HK-2 (cell line): ENCODE measurements around the gene EDAR.

Experiments
- DNase-seq: peaks from one replicate; pipeline ENCODE4 v3.0.0-alpha.2; 2018; ENCODE audit not compliant: unreplicated experiment

The EDAR gene

GRCh38 chr2:108967757-108968156 is 21.3 kb downstream of the EDAR start:
- DNase-seq = no peak

DNA sequence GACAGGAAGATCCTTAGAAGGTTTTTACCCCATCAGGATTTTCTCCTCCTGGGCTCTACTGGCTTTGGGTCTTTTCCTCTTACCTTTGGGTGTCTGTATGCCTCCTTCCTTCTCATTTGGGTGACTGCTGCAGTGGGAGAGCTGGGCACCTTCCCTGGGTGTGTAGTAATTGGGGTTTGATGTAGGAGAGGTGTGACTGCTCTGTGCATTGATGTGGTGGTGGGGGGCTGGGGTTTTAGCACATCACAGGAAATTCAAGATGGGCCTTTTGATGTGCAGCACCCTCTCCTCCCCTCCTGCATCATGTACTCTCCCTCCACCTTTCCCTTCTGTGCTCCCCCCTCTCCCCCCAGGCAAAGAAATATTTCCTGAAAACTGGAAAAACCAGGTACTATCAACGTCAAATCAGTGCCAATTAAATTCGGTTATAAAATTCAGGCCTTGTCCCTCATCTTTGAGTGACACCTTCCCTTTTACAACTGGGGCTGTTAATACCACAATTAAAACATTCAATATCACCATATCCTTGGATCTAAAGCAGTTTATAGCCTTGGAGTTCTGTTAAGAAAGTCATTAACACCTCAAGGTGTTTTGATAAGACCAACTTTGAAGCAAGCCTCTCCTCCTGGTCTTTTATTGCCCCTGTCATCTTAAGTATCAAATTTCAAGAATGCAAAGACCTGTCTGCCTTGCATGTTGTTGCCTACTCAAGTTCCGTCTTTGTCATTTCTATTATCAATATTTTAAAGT is 23.3 kb downstream of the EDAR start:
- no peak for DNase-seq

- DNase-seq = no peak
Measured at GRCh38 chr2:108963057-108963456, 26.0 kb downstream of the EDAR start.

- no peak for DNase-seq
Measured at GRCh38 chr2:108961796-108962195, 27.2 kb downstream of the EDAR start.

GRCh38 chr2:108960006-108960405 is 29.0 kb downstream of the EDAR start:
- DNase-seq = no peak

GRCh38 chr2:108959401-108959800 is 29.6 kb downstream of the EDAR start:
- DNase-seq = no peak

DNA sequence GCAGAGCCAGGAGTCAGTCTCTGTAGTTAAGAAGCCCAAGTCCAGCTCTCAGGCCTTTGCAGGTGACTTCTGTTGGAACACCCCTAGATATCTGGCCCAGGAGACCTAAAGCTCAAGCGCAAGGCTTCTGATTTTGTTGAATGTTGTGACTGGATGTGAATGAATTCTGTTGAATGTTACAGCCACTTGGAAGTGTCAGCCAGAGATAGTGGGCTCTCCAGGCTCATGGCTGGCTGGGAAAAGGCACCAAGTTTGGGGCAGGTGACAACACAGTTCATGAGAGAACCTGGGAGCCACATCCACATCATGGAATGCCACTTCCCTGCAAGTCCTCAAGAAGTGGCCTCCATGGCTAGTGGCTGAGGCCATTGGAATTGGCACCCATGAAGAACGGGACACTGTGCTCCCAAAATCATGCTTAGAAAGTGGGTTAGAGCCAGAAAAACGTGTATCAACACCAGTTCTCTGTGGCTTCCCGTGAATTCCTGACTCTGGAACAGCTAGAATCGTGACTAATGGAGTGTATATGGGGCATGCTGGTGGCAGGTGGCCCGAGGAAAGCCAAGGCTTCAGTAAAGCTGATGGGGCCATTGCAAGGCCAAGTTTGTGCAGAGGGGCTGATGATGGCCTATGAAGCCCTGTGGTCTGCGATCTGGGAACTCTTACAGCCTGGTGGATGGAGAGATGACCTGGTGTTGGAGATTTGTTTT is 30.2 kb downstream of the EDAR start:
- DNase-seq = no peak

DNA sequence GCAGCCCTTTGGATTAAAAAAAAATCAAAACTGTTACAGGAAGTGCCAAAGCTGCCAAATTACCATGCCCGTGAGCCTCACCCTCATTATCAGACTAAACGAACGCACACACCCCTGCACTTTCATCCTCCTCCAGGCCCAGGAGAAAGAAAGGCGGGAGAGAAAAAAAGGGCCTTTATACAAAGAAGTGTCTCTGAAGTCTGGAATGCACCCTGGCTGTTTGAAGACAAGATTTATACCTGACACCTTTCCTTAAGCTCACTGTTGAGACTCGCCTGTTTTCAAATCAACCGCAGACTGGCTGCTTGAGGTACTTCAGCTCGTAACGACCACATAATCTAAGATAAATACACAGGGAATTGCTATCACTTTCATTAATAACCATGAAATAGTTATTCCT is 31.0 kb downstream of the EDAR start:
- no peak for DNase-seq

DNA sequence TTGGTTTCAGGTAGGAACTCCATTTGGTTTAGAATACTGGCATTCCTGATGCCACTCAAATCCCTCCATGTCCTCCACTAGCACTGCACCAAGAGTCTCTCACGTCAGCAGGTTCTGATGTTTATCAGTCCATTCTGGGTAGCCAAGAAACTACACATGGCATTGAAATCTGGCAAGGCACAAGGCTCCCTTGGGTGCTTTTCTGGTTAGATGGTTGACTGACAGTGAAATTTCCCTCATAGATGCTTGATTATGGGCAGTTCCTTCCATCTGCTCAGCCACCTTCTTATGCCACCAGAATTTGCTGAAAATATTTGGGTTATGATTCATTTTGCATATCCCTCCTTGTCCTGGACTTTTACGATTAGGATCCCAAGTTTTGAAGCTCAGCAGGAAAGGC is 32.6 kb downstream of the EDAR start:
- DNase-seq = no peak

GRCh38 chr2:108950369-108951135 is 38.5 kb downstream of the EDAR start:
- DNase-seq = no peak

DNA sequence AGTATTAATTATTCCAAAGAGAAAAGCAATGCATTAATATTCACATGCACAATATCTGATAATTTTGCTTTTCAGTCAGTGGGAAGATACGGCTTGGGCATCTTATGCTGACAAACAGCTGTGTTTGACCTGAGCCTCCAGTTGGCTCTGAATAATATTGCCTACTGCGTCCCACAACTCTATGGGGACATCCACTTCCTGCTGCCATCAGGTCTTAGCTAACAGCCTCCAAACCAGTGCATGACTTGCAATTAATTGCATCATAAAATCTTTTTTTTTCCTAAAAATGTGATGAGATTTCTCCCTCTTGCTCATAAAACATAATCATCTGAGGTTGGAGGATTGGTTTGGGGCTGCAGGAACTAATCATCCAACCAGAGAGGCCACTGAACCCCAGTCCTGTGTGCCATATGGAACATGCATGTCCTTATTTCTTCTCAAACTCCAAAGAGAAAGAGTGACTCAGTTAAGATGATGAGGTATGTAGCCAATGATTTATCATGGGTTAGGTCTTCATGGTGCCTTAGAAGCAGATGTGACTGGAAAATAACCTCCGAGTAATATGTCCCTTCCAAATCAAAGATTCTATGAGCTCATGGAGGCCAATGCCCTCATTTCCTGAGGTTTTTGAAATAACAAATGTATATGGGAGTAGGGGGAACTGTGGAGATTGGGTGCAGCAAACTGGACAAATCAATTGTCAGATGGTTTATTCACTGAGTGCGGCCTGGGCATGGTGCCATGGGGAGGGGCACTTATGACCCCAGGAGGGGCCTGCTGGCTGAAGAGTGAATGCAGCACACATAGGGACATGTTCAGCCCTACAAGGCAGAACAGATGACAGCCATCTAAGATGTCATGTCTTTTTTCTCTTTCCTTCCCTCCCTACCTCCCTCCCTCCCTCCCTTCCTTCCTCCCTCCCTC is 39.4 kb downstream of the EDAR start:
- no peak for DNase-seq

DNA sequence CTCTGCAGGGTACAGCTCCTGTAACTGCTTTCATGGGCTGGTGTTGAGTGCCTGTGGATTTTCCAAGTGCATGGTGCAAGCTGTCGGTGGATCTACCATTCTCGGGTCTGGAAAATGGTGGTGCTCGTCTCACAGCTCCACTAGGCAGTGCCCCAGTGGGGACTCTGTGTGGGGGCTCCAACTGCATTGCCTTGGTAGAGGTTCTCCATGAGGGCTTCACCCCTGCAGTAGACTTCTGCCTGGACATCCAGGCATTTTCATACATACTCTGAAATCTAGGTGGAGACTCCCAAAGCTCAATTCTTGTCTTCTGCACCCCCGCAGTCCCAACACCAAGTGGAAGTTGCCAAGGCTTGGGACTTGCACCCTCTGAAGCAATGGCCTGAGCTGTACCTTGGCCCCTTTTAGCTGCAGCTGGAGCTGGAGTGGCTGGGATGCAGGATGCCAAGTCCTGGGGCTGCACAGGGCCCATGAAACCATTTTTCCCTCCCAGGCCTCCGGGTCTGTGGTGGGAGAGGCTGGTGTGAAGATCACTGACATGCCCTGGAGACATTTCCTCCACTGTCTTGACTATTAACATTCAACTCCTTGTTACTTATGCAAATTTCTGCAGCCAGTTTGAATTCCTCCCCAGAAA is 41.6 kb downstream of the EDAR start:
- no peak for DNase-seq

GRCh38 chr2:108946442-108946841 is 42.6 kb downstream of the EDAR start:
- DNase-seq = no peak

GRCh38 chr2:108945969-108946368 is 43.1 kb downstream of the EDAR start:
- no peak for DNase-seq

DNA sequence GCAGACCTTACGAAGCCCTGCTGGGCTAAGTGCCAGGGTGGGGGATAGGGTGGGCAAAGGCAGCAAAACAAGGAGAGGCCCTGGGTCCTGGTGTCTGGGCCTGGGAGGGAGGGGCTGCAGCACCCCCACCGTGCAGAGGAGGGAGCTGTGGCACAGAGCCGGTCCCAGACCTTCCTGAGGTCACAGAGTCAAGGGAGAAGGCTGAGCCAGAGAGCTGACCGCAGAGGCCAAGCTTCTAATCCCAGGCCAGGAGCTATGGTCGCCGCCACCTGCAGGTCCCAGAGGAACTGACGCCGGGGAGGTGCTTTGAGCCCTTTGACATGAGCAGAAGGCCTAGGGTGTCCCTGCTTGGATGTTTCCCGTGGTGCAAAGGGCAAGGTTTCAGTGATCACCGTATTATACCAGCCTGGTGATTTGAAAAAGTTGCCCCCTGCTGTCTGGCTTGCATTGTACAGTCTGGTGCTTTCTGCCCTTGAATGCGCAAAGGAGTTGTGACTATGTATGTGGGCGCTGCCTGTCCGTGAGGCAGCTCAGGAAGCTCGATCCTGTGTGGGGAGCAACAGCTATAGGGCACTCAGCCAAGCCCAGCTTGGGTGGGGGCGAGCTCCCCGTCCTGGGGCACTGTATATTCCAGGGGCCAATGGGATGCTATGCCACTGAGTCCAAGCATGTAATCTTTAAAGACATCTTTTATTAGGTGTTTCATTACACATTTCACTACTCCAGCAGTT is 44.3 kb downstream of the EDAR start:
- DNase-seq = no peak

DNA sequence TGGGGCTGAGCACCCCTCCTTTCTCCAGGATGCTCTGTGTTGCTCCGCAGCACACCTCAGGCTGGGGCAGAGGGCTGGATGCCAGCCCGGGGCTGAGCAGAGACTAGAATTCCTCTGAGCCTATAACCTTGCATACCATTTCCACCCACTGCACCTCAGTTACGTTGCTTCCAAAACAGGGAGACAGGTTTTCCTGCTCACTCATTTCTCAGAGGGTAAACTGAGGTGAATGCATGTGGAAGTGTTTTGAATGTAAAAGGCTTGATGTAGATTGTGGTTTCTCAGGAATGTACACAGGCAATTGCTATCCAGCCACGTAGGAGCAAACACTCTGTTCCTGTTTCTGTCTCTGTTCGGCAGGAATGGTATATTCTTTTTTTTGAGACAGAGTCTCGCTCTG is 45.3 kb downstream of the EDAR start:
- DNase-seq = no peak

DNA sequence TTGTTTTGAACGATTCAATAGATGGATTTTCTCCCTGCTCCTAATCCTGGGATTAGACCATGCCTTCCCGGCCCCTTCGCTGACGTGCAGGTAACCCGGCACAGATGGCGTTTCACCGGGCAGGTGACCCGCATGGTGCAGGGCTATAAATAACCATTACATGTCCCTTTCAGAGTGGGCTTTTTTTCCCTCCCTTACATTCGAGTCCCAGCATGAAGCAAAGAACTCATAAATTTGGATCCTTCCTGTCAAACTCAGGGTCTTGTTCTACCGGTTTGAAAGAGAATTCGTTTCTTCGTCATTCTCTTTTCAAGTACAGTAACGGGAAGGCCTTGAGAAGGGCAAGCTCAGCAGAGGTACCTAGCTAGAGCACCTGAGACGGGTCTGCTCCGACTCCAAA is 46.1 kb downstream of the EDAR start:
- no peak for DNase-seq

DNA sequence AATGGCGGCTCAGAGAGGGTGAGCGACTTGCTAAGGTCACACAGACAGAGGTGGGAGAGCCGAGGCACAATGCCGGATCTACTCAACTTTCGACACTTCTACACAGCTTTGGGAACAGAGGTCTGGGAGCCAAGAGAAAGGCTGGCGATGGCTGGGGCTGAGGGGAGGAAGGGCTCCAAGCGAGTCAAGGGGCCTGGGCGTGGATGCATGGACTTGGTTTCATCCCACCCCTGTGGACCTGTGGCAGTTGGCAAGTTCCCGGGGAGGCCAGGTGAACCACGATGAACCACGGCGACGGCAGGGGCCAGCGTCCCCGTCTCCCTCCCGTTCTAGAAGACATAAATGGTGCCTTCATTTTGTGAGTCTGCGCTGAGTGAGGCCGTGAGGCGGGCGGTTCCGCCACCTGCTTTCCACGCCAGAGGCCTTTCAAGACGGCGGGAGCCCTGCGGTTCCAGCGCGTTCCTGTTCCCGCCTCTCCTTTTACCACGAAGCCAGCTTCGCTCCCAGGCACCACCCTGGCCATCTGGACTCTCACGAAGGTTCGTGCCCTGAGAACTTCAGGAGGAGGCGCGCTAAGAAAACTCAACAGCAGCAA is 46.7 kb downstream of the EDAR start:
- DNase-seq = no peak

GRCh38 chr2:108941767-108942166 is 47.3 kb downstream of the EDAR start:
- DNase-seq = no peak

- no peak for DNase-seq
Measured at GRCh38 chr2:108941161-108941665, 47.8 kb downstream of the EDAR start.
